Measurements from ENCODE around the gene SNX32.

Gene SNX32

DNA sequence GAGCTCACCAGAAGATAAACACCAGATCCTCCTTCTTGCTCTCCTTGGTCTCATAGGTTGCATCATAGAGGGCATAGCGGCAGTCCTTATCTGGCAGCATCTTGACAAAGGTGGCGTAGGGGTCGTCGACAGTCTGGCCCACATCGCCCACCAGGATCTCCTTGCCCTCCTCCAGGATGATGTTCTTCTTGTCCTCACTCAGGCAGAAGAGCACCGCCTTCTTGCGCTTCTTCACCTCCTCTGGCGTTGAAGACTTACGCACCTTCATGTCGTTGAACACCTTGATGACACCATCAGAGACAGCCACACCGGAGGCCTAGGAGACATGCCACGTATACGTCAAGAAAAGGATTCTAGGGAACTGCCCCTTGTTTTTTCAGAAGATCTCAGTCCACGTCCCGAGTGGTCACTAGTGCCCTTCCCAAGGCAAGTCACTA, 22.2 kb downstream of the SNX32 start:
- peak overlapping the region; percentile 98 for H3K27ac ChIP-seq
- TF ChIP-seq ZFX (IDR thresholded peaks at IDR 0.05) = no peak
- TF ChIP-seq, protein P1, sequence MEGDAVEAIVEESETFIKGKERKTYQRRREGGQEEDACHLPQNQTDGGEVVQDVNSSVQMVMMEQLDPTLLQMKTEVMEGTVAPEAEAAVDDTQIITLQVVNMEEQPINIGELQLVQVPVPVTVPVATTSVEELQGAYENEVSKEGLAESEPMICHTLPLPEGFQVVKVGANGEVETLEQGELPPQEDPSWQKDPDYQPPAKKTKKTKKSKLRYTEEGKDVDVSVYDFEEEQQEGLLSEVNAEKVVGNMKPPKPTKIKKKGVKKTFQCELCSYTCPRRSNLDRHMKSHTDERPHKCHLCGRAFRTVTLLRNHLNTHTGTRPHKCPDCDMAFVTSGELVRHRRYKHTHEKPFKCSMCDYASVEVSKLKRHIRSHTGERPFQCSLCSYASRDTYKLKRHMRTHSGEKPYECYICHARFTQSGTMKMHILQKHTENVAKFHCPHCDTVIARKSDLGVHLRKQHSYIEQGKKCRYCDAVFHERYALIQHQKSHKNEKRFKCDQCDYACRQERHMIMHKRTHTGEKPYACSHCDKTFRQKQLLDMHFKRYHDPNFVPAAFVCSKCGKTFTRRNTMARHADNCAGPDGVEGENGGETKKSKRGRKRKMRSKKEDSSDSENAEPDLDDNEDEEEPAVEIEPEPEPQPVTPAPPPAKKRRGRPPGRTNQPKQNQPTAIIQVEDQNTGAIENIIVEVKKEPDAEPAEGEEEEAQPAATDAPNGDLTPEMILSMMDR (conservative IDR thresholded peaks at IDR 0.05) = no peak

DNA sequence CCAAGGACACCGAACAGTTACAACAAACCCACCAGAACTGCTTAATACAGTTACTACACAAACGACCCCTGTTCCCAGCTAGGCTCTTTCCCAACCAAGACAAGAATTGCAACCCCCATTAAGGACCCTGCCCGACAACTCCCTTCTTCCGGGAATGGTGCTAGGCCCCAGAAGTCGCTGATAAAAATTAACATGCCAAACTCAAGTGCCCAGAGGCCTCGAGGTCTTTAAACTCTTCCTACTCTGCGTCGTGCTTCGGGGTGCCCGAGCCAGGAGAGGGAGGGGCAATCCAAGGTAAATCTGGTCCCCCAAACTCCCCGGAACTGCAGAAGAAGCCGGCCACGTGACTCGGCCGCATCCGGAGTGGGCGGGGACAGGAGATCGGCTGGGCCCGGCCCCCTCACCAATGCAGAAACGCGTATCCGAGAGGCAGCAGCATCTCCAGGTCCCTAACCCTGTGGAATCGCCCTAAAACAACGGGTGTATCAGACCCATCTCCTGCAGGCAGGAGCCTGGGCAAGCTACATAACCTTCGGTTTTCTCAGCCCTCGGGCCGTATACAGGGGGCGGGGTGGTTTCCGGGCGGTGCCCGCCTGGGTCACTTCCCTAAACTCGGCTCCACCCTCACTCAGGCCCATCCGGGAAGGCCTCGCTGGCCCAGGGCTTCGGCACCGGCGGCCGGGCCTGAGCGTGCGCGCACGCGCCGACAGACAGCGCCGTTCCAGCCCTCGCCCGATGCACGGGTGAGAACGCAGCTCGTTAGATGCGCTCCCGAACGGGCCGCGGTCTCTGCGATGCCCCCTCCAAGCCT, 23.1 kb downstream of the SNX32 start:
- TF ChIP-seq, protein P1 (conservative IDR thresholded peaks at IDR 0.05) = no peak
- peak; percentile 75 for TF ChIP-seq ZFX (IDR thresholded peaks at IDR 0.05)
- H3K27ac ChIP-seq = peak overlapping the region; percentile 98

DNA sequence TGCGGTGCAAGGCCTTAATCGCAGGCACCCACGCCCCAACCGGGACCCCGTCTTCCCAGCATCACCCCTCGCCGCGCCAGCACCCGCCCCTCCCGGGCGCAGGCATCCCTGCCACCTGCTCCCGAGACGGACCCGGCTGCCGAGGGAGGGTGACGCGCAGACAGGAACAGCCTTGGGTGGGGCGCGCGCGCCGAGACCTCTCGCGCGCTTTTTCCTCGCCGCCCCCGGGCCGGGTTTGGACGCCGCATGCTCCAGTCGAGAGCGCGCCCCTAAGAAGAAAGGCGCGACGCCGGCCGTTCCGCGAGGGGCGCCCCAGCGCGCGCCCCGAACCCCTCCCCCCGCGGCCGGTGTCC, 23.7 kb downstream of the SNX32 start:
- H3K27ac ChIP-seq = peak overlapping the region; percentile 98
- TF ChIP-seq ZFX (IDR thresholded peaks at IDR 0.05) = peak; percentile 60
- TF ChIP-seq, protein P1 (conservative IDR thresholded peaks at IDR 0.05) = no peak; the same call in 1 of the 2 replicates

DNA sequence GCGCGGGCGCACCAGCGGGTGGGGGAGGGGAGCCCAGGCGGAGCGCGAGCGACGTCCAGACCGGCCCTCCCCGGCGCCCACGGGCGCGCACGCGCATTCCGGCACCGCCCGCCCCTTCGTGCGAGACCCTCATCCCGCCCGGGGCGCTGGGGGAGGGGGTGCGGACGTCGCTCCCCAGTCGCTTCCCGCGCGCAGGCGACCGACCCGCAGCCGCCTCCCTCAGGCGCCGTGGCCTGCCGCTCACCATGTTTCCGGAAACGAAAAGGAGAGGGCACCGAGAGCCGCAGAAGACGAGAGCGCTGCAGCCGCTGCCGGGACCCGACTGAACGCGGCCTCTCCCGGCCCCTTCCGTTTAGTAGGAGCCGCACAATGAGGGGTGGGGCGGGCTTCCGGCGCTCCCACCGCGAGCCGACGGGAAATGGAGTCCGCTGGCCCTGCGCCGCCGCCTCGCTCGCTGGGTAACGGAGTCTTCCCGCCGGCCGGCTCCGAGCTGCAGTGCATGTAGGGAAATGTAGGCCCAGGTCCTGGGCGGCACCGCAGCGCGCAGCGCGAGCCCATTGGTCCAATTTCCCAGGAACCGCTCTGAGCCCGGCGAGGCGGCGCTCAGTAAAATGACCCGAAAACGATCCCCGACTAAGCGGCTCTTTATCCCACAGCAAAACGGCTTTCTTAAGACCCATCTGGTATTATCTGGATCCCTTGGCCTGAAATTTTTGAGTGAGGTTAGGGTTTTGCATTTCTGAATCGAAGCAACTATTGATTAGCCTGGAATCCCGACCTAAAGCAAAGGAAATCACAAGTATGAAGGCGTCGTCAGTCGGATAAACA, 24.3 kb downstream of the SNX32 start, which contains the start of gene CFL1:
CFL1 (minus strand) TSS at position 328 of the 828 bp plus-strand sequence; CDS start at position 247, 81 bp downstream.
- TF ChIP-seq ZFX (IDR thresholded peaks at IDR 0.05) = no peak
- peak within 1 kb of the TSS; percentile 98 for H3K27ac ChIP-seq

DNA sequence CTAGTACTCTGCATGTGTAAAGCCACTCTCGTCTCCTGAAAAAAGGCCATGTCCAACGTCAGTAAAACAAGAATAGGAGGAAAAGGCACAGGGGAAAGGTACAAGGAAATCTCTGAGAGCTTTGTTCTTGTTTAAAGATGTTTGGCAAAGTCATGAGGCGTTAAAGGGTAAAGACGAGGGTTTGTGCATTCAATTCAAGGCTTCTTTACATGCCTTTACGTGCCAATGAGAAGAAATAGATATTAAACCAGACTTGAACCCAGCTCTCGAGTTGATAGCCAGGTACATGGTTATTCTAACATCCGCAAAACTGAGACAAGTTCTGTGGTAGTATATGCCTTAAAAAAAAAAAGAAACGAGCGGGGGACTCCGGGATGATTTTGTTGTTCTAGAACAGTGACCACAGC, 24.9 kb downstream of the SNX32 start:
- H3K27ac ChIP-seq = peak overlapping the region; percentile 98
- TF ChIP-seq ZFX (IDR thresholded peaks at IDR 0.05) = no peak

DNA sequence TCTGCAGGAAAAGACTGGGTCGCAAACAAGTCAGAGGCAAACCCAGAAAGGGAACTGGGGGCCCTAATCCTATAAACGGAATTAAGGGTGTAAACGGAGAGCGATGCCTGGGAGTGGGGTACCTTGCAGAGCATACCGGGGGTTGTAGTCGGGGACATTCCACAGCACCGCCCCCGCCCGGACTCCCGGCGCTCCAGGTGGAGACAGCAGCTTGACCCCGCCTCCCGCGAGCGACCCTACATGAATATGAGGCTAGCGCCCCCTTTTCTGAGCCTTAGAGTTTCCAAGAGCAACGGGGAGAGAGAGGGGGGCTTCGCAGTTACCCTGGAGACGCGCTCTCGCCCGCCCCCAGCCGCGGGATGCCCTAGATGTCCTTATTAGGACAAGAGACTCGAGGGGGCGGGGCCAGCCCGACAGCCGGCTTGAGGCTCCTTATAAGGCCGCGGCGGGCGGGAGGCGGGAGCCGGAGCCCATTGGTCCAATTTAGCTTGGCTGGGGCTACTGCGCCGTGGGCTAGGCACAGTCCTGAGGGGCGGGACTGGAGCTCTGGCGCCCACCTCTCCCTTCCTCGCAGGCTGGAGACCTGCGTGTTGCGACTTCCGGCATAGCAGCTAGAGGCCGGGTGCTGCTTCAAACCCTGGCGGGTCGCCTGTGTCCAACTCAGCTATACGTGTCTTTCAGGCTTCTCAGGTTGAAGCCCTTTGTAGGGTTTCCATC, 25.5 kb downstream of the SNX32 start:
- TF ChIP-seq, protein P1 (conservative IDR thresholded peaks at IDR 0.05) = no peak
- no peak for TF ChIP-seq ZFX (IDR thresholded peaks at IDR 0.05)
- peak overlapping the region; percentile 98 for H3K27ac ChIP-seq

DNA sequence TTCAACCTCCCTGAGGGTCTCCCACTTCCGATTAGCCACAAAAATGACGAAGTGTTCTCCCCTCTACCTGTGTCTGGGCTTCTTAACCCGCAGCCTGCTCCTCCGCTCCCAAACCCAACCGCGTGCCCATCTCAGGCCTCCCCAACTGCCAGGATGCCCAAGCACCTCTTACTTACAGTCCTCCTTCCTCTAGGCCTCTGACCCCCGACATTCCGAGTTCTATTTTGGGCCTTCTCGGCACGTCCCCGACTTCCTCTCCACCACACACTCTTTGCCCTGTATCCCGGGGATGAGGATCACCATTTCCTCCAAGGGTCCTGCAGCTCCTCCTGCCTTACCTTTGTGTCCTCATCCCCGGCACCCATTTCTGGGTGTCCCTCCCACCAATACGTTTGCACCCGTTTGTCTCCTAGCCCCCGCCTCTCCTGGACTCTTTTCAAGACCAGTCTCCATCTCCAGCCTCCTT, 26.1 kb downstream of the SNX32 start:
- peak overlapping the region; percentile 98 for H3K27ac ChIP-seq
- no peak for TF ChIP-seq ZFX (IDR thresholded peaks at IDR 0.05)
- TF ChIP-seq, protein P1 (conservative IDR thresholded peaks at IDR 0.05) = no peak

All from C4-2B (cell line).